ENCODE results near the gene CYP2D6.
A peak's percentile ranks its signal among the peaks of the same experiment; 100 is the strongest.

The CYP2D6 gene

DNA sequence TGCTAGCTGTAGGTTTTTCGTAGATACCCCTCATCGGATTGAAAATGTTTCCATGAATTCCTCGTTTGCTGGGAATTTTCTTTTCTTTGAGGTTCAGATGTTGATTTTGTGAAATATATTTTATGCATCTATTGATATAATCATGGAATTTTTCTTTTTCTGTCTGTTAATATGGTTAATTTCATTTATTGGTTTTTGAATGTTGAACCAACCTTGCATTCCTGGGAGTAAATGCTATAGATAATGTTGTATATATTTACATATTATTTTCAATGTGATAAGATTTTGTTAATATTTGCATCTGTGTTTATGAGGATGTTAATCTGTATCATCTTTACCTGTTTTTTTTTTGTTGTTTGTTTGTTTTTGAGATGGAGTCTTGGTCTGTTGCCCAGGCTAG lies 29.4 kb downstream of the CYP2D6 start:
- ATAC-seq (ENCODE audit: low read depth) (no peak), DNase-seq (ENCODE audit: low spot score) (no peak)
- Histone ChIP-seq H3K4me1 (ENCODE audit: insufficient read depth, poor library complexity, severe bottlenecking) (no peaks in the 10 kb centered on the region), H3K4me3 (ENCODE audit: severe bottlenecking) (no peak overlapping the region), H3K36me3 (ENCODE audit: low read depth) (no peaks in the 10 kb centered on the region), H3K27me3 (ENCODE audit: insufficient read depth, poor library complexity, severe bottlenecking) (no peaks in the 10 kb centered on the region), H3K9me3 (ENCODE audit: severe bottlenecking) (peaks cover 9% of the 10 kb centered on the region), H3K27ac (ENCODE audit: poor library complexity, severe bottlenecking) (no peak overlapping the region)
- TF ChIP-seq, protein P1, sequence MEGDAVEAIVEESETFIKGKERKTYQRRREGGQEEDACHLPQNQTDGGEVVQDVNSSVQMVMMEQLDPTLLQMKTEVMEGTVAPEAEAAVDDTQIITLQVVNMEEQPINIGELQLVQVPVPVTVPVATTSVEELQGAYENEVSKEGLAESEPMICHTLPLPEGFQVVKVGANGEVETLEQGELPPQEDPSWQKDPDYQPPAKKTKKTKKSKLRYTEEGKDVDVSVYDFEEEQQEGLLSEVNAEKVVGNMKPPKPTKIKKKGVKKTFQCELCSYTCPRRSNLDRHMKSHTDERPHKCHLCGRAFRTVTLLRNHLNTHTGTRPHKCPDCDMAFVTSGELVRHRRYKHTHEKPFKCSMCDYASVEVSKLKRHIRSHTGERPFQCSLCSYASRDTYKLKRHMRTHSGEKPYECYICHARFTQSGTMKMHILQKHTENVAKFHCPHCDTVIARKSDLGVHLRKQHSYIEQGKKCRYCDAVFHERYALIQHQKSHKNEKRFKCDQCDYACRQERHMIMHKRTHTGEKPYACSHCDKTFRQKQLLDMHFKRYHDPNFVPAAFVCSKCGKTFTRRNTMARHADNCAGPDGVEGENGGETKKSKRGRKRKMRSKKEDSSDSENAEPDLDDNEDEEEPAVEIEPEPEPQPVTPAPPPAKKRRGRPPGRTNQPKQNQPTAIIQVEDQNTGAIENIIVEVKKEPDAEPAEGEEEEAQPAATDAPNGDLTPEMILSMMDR (IDR thresholded peaks at IDR 0.05; ENCODE audit: poor library complexity, severe bottlenecking), result no peak

DNA sequence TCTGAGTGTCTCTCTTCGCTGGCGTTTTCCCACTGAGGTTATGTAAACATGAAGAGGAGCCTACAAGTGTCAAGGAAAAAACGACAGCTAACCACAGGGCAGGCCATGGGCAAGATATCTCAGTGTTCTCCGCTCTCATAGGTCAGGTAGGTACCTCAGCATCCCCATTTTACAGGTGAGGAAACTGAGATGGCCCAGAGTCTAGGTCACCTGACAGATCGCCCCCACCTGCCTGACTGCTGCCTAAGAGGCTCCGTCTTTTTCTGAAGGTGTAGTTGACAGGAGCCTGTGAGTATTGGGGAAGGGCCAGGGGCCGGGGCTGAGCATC lies 39.2 kb downstream of the CYP2D6 start:
- no peaks in the 10 kb centered on the region for H3K9me3 ChIP-seq (ENCODE audit: severe bottlenecking)
- no peaks in the 10 kb centered on the region for H3K4me1 ChIP-seq (ENCODE audit: insufficient read depth, poor library complexity, severe bottlenecking)
- ATAC-seq (ENCODE audit: low read depth) (no peak), DNase-seq (ENCODE audit: low spot score) (no peak)
- no peaks in the 10 kb centered on the region for H3K27me3 ChIP-seq (ENCODE audit: insufficient read depth, poor library complexity, severe bottlenecking)
- TF ChIP-seq, protein P1 (IDR thresholded peaks at IDR 0.05; ENCODE audit: poor library complexity, severe bottlenecking), result no peak
- H3K36me3 ChIP-seq (ENCODE audit: low read depth), result peaks cover 17% of the 10 kb centered on the region
- H3K27ac ChIP-seq (ENCODE audit: poor library complexity, severe bottlenecking), result peak overlapping the region; percentile 64
- H3K4me3 ChIP-seq (ENCODE audit: severe bottlenecking), result peak overlapping the region; percentile 65

DNA sequence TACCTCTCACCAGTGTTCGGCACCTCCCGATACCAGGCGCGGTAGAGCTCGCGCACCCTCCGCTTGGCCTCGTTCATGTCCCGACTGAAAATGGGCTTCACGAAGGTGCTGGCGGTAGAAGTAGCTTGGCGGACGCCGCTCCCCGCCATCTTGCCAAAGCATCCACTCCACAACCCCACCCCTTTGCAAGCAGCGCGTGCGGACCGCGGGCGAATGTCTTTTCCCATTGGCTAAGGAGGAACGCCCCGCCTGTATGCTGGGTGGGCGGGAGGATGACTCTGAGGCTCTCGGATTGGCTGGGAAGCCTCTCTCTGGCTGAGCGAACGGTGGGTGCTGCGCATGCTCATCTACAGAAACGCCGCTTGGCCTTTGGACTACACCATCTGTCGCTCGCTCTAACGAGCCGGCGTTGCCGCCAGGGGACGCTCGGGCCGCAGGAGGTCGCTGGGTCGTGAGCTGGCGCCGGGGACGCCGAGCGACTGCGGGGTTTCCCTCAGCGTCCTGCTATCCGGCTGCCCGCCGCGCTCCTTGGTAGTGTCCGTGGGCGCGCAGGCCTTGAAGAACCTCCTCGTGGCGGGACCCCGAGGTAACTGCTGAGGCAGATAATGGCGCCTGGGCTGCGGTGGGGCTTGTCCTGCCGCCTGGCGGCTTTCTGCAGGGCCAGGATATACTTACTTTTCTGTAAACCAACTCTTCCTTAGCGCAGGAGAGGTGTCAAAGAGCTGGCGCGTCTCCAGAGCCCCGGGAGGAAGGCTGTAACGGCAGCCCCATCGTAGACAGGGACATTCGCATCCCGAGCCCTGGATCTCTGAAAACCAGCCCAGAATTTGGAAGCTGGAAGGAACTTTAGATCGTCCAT lies 39.8 kb downstream of the CYP2D6 start, which contains the start of gene NDUFA6:
Gene NDUFA6 (minus strand): TSS at position 177 of the 859 bp plus-strand sequence. CDS start 28 bp downstream, at position 149.
- TF ChIP-seq, protein P1 (IDR thresholded peaks at IDR 0.05; ENCODE audit: poor library complexity, severe bottlenecking), result peak; percentile 98
- H3K4me1 ChIP-seq (ENCODE audit: insufficient read depth, poor library complexity, severe bottlenecking), result no peaks in the 10 kb centered on the region
- peak; percentile 98 for DNase-seq (ENCODE audit: low spot score)
- peak within 1 kb of the TSS; percentile 65 for H3K4me3 ChIP-seq (ENCODE audit: severe bottlenecking)
- H3K36me3 ChIP-seq (ENCODE audit: low read depth), result peaks cover 23% of the 10 kb centered on the region
- H3K9me3 ChIP-seq (ENCODE audit: severe bottlenecking), result no peaks in the 10 kb centered on the region
- ATAC-seq (ENCODE audit: low read depth), result peak; percentile 95
- H3K27me3 ChIP-seq (ENCODE audit: insufficient read depth, poor library complexity, severe bottlenecking), result no peaks in the 10 kb centered on the region
- peak within 1 kb of the TSS; percentile 64 for H3K27ac ChIP-seq (ENCODE audit: poor library complexity, severe bottlenecking)

DNA sequence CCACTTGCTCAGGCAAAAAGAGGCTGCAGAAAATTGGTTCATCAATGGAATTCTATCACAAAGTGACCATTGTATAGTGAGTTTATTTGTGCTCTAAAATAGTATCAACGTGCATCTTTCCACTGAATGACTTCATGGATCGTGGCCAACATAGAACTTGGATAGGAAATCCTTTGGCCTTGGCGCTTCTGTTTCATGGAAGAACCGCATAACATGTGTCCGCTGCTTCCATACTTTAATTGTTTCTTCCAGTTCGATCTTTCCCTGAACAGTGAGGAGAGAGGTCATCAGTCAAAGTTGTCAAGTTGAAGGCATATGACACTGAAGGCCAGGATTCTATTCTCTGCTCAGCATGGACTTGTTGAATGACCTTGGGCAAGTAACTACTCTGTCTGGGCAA lies 44.6 kb downstream of the CYP2D6 start:
- Histone ChIP-seq H3K27me3 (ENCODE audit: insufficient read depth, poor library complexity, severe bottlenecking) (no peaks in the 10 kb centered on the region), H3K36me3 (ENCODE audit: low read depth) (peaks cover 52% of the 10 kb centered on the region), H3K9me3 (ENCODE audit: severe bottlenecking) (no peaks in the 10 kb centered on the region), H3K27ac (ENCODE audit: poor library complexity, severe bottlenecking) (no peak overlapping the region), H3K4me3 (ENCODE audit: severe bottlenecking) (no peak overlapping the region), H3K4me1 (ENCODE audit: insufficient read depth, poor library complexity, severe bottlenecking) (no peaks in the 10 kb centered on the region)
- TF ChIP-seq, protein P1 (IDR thresholded peaks at IDR 0.05; ENCODE audit: poor library complexity, severe bottlenecking), result no peak
- ATAC-seq (ENCODE audit: low read depth) (no peak), DNase-seq (ENCODE audit: low spot score) (no peak)

DNA sequence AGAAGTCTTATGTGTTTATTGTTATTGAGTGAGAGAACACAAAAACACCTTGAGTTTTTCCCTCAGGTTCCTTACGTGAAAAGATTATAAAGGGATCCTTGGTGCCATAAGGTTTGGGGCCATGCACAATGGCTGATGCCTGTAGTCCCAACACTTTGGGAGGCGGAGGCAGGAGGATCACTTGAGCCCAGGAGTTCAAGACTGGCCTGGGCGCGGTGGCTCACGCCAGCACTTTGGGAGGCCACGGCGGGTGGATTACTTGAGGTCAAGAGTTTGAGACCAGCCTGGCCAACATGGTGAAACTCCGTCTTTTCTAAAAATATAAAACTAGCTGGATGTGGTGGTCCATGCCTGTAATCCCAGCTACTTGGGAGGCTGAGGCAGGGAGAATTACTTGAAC lies 45.7 kb downstream of the CYP2D6 start:
- DNase-seq (ENCODE audit: low spot score), result no peak
- Histone ChIP-seq H3K27ac (ENCODE audit: poor library complexity, severe bottlenecking) (no peak overlapping the region), H3K36me3 (ENCODE audit: low read depth) (peaks cover 52% of the 10 kb centered on the region), H3K9me3 (ENCODE audit: severe bottlenecking) (no peaks in the 10 kb centered on the region), H3K4me1 (ENCODE audit: insufficient read depth, poor library complexity, severe bottlenecking) (no peaks in the 10 kb centered on the region), H3K27me3 (ENCODE audit: insufficient read depth, poor library complexity, severe bottlenecking) (no peaks in the 10 kb centered on the region), H3K4me3 (ENCODE audit: severe bottlenecking) (no peak overlapping the region)
- ATAC-seq (ENCODE audit: low read depth), result no peak
- TF ChIP-seq, protein P1 (IDR thresholded peaks at IDR 0.05; ENCODE audit: poor library complexity, severe bottlenecking), result no peak

Data from RWPE2 (cell line).